MM.1S (cell line): ENCODE measurements around the gene NAMPT.

Experiments used
- DNase-seq: peaks from one replicate; pipeline ENCODE4 v3.0.0-alpha.2; 2015
- H2AFZ ChIP-seq: fragments of 300-600 bp; sonication (generic); 2 replicates; pipeline ENCODE4 v1.6.0; 2016; ENCODE audit warnings: antibody characterized with exemption, low read length
- H3F3A ChIP-seq: fragments of 300-600 bp; sonication (generic); 2 replicates; pipeline ENCODE4 v1.6.1; 2016; ENCODE audit warnings: mild to moderate bottlenecking, antibody characterized with exemption, low read length, moderate library complexity, mixed read lengths; ENCODE audit not compliant: insufficient read depth
- H3K27ac ChIP-seq: fragments of 300-600 bp; sonication (generic); 2 replicates; pipeline ENCODE4 v1.5.1; 2016; ENCODE audit warnings: mild to moderate bottlenecking, low read length
- H3K27me3 ChIP-seq: fragments of 300-600 bp; sonication (generic); replicated peaks from 2 replicates; pipeline ENCODE4 v1.6.0; 2016; ENCODE audit warnings: low read length; ENCODE audit not compliant: insufficient read depth
- H3K36me3 ChIP-seq: fragments of 300-600 bp; sonication (generic); replicated peaks from 2 replicates; pipeline ENCODE4 v1.6.1; 2016; ENCODE audit warnings: mild to moderate bottlenecking, low read length, mixed read lengths; ENCODE audit not compliant: insufficient read depth
- H3K4me1 ChIP-seq: fragments of 300-600 bp; sonication (generic); 2 replicates; pipeline ENCODE4 v1.6.1; 2016; ENCODE audit warnings: low read length, mixed read lengths
- H3K4me2 ChIP-seq: fragments of 300-600 bp; sonication (generic); 2 replicates; pipeline ENCODE4 v1.6.0; 2016; ENCODE audit warnings: low read depth, low read length
- H3K4me3 ChIP-seq: fragments of 300-600 bp; sonication (generic); 2 replicates; pipeline ENCODE4 v1.5.1; 2016; ENCODE audit warnings: low read length, mixed read lengths
- H3K79me2 ChIP-seq: fragments of 300-600 bp; sonication (generic); 2 replicates; pipeline ENCODE4 v1.6.1; 2016; ENCODE audit warnings: mixed run types, low read length, mixed read lengths
- H3K9ac ChIP-seq: fragments of 300-600 bp; sonication (generic); 2 replicates; pipeline ENCODE4 v1.6.1; 2016; ENCODE audit warnings: low read length, mixed read lengths
- H3K9me2 ChIP-seq: fragments of 300-600 bp; sonication (generic); replicated peaks from 2 replicates; pipeline ENCODE4 v1.6.1; 2016; ENCODE audit warnings: mild to moderate bottlenecking, low read length, mixed read lengths; ENCODE audit not compliant: insufficient read depth
- H3K9me3 ChIP-seq: fragments of 300-600 bp; sonication (generic); replicated peaks from 2 replicates; pipeline ENCODE4 v1.6.1; 2016; ENCODE audit warnings: mild to moderate bottlenecking, low read length, mixed read lengths; ENCODE audit not compliant: insufficient read depth
- H4K20me1 ChIP-seq: fragments of 300-600 bp; sonication (generic); 2 replicates; pipeline ENCODE4 v1.6.1; 2016; ENCODE audit warnings: mild to moderate bottlenecking, low read length, moderate library complexity, mixed read lengths; ENCODE audit not compliant: insufficient read depth
- CTCF ChIP-seq: fragments of 300-600 bp; sonication (generic); IDR thresholded peaks from 2 replicates; pipeline ENCODE4 v1.5.1; 2016; ENCODE audit warnings: antibody characterized with exemption, low read length, mixed read lengths
- EZH2 ChIP-seq: fragments of 300-600 bp; sonication (generic); optimal IDR thresholded peaks from 2 replicates; pipeline ENCODE3; 2017; ENCODE audit warnings: low read depth, mild to moderate bottlenecking, antibody characterized with exemption, low read length, mixed read lengths
- EZH2phosphoT487 ChIP-seq: fragments of 300-600 bp; sonication (generic); IDR thresholded peaks from 2 replicates; pipeline ENCODE4 v1.6.1; 2018; ENCODE audit warnings: antibody characterized with exemption, low read length

NAMPT gene

GRCh38 chr7:106270122-106270977 lies 14.4 kb downstream of the NAMPT start:
- no peak overlapping the region for H3K4me2 ChIP-seq
- H4K20me1 ChIP-seq, result no peaks in the 10 kb centered on the region
- H2AFZ ChIP-seq, result no peak overlapping the region
- no peaks in the 10 kb centered on the region for H3K27me3 ChIP-seq
- peaks cover 24% of the 10 kb centered on the region for H3K4me1 ChIP-seq
- H3K9me3 ChIP-seq, result no peaks in the 10 kb centered on the region
- no peak for TF ChIP-seq EZH2
- TF ChIP-seq CTCF, result no peak
- no peak for TF ChIP-seq EZH2phosphoT487
- DNase-seq, result no peak
- no peaks in the 10 kb centered on the region for H3K9me2 ChIP-seq
- peaks cover 18% of the 10 kb centered on the region for H3F3A ChIP-seq
- H3K79me2 ChIP-seq, result peaks cover 39% of the 10 kb centered on the region
- H3K27ac ChIP-seq, result no peak overlapping the region
- H3K9ac ChIP-seq, result no peak overlapping the region
- H3K4me3 ChIP-seq, result no peak overlapping the region
- H3K36me3 ChIP-seq, result peaks cover 37% of the 10 kb centered on the region

GRCh38 chr7:106269254-106269961 lies 15.4 kb downstream of the NAMPT start:
- Histone ChIP-seq H3K27me3 (no peaks in the 10 kb centered on the region), H3K4me1 (peaks cover 18% of the 10 kb centered on the region), H3K27ac (no peak overlapping the region), H3K36me3 (peaks cover 45% of the 10 kb centered on the region), H3F3A (peaks cover 12% of the 10 kb centered on the region), H3K79me2 (peaks cover 32% of the 10 kb centered on the region), H3K9me3 (no peaks in the 10 kb centered on the region), H3K4me3 (no peak overlapping the region), H3K9me2 (no peaks in the 10 kb centered on the region), H2AFZ (no peak overlapping the region), H3K4me2 (no peak overlapping the region), H3K9ac (no peak overlapping the region), H4K20me1 (no peaks in the 10 kb centered on the region)
- TF ChIP-seq EZH2 (no peak), CTCF (no peak), EZH2phosphoT487 (no peak)
- no peak for DNase-seq

DNA sequence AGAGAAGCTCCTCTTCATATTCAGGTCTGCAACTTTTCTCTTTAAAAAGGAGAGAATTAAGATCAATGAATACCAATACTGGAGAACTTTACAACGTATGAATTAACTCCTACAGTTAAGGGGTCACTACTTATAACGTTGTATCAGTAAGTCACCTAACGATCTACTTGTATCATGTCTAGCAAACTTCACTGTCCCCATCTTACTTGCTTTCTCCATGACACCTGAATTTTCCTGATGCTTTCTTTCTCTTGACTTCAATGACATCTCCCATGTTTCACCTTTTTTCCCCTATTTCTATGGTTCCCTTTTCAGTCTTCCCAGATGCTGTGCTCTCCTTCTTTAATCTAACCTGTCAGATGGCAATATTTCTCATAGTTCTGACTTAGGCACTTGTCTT lies 19.6 kb downstream of the NAMPT start:
- no peak for DNase-seq
- Histone ChIP-seq H3K9me2 (no peaks in the 10 kb centered on the region), H2AFZ (no peak overlapping the region), H4K20me1 (peaks cover 17% of the 10 kb centered on the region; the same call in 1 of the 2 replicates), H3K4me2 (no peak overlapping the region), H3K9ac (no peak overlapping the region), H3K36me3 (peaks cover 35% of the 10 kb centered on the region), H3K79me2 (0 out of 2 replicates have a peak, but pooled peaks cover under 1% of the 10 kb centered on the region), H3K4me1 (peaks cover 11% of the 10 kb centered on the region), H3K27ac (no peak overlapping the region), H3K9me3 (no peaks in the 10 kb centered on the region), H3F3A (peaks cover 11% of the 10 kb centered on the region), H3K27me3 (no peaks in the 10 kb centered on the region), H3K4me3 (no peak overlapping the region)
- TF ChIP-seq CTCF (no peak), EZH2phosphoT487 (no peak), EZH2 (no peak)
